HG02571 (cell line): ENCODE results near the gene KIF5A.

Experiments used
- ATAC-seq: cut with Tn5 transposase; IDR thresholded peaks from one replicate; pipeline ENCODE4 v1.9.1; 2021; ENCODE audit warnings: mild to moderate bottlenecking, moderate library complexity; ENCODE audit not compliant: unreplicated experiment

KIF5A gene

DNA sequence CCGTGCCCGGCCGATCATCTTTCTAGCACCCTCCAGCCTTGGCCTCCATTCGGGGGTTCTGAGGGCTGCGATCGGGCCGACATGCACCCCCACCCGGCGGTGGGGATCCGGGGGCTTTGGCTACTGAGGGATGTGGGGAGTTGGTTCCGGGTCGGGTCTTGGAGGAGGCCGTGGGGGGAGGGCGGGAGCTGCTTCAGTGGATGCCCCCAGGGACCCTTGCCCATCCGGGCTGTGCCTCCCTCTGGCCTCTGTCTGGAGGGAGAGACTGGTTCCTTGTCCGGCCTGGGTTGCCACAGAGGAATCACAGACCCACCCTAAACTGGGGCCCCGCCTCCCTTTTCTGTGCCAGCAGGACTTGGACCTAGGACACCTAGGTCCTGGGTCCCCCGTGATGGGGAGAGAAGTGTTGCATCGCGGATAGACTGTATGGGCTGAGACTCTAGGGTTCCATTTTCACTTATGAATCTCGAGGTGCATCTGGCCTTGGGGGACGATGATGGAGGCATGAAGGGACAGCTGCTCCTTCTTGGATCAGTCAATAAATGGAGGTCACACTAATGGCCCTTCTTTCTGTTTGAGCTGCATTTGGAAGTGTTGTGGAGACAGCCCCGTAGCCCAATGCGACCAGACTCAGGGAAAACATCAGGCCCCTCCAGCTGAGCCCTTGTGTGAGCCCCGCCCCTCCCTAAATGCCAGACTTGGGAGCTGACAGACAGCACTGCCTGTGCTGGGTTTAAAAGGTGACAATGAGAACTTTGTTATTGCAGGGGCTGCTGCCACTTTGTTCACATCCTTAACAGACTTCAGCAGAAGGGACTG is 55.4 kb downstream of the KIF5A start:
- ATAC-seq = no peak

DNA sequence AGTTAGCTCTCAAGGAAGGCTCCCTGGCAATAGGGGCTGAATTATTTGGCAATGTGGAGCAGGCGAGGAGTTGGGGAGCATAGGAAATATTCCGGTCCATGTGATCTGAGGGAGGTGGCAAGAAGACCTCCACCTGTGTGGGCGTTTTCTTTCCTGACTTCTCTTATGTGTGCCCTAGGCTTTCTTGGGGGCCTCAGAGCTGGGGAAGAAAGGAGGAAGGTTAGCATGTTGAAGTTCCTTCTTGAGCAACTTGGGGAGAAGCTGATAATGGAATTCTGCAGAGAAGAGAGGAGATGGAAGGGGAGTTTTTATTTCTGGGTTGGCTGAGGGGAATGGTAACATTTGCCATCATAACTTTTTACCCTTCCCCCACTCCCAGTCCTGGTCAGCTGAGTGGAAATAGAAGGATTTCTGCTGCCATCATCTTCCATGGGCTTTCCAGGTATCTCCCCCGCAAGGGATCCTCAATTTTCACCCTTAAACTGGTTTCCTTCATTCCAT is 56.0 kb downstream of the KIF5A start:
- ATAC-seq = no peak

DNA sequence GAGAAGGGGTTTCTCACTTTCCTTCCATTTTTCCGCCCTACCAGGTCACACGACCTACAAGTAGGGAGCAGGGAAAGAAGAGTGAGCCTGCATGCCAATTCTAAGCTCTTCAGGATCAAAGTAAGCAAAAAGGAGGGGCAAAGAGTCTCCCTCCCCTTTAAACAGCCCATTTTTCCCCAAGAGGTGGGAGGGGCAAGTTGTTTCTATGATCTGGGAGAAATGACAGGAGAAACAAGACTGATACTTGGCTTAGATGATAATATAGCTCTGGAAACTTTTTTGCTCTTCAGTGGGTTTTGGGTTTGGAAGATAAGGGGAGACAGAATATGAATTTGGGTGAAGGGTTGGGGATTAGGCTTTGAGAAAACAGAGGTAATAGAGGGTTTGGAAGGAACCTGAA is 56.6 kb downstream of the KIF5A start:
- no peak for ATAC-seq

DNA sequence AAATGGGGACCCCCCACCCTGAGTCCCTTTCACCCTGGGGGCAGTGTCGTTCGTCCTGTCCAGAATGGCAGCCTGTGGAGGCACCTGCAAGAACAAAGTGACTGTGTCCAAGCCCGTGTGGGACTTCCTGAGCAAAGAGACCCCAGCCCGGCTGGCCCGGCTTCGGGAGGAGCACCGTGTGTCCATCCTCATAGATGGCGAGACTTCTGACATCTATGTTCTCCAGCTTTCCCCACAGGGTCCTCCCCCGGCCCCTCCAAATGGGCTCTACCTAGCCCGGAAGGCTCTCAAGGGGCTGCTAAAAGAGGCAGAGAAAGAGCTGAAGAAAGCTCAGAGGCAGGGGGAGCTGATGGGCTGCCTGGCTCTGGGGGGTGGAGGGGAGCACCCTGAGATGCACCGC is 57.0 kb downstream of the KIF5A start:
- no peak for ATAC-seq

DNA sequence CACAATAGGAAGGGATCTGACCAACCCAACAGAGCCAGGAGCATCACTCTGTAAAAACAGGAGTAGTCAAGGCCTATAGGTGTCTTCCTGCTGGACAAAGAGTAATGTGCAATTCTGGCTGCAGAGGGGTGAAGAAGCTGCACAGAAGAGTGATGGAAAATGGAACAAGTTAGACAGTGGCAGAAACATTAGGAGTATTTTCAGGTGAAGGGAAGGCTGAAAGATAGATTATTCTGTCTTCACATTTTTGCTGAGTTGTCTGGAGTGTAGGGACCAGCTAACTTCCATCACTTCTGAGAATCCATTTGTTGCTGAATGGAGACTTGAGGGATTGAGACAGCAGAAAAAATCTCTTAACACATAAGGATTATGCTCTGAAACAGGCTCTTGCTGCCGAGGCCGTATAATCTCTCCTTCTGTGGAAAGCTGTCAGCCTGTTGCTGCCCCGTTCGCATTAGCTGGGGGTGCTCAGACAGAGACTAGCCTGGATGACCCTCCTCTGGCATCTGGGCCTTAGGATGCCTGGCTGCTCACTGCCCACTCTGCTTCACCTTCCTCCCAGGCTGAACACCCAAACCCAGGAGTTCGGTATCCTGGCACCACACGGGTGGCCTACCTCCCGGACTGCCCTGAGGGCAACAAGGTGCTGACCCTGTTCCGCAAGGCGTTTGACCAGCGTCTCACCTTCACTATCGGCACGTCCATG is 58.3 kb downstream of the KIF5A start:
- no peak for ATAC-seq

DNA sequence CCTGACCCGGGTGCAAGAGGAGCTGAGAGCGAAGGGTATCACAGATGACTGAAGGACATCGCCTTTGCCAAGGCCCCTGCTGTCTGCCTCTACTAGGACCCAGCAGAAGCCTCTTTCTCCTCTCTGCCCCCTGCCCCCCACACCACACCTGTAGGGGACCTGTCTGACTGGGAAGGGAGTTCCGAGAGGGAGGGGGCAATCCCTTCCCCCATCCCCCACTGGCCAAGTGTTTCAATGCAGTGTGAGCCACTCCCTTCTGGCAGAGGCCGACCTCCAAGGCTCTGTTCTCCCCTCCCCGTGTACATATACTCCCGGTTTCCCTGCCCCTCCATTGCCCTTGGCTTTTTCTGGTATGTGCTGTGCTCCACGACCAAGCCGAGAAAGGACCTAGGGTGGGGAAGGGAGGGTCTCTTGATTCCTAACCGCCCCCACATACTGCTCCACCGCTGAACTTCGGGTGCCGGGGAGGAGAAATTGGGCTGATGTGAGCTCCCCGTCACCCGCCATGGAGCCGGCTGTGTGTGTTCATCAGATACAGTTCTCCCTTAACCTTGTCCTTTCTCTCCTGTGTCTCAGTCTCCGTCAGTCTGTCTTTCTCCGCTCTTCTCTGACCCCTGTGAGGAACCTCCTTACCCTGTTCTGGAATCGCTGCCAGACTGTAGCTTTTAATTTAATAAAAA is 59.4 kb downstream of the KIF5A start:
- ATAC-seq = no peak

DNA sequence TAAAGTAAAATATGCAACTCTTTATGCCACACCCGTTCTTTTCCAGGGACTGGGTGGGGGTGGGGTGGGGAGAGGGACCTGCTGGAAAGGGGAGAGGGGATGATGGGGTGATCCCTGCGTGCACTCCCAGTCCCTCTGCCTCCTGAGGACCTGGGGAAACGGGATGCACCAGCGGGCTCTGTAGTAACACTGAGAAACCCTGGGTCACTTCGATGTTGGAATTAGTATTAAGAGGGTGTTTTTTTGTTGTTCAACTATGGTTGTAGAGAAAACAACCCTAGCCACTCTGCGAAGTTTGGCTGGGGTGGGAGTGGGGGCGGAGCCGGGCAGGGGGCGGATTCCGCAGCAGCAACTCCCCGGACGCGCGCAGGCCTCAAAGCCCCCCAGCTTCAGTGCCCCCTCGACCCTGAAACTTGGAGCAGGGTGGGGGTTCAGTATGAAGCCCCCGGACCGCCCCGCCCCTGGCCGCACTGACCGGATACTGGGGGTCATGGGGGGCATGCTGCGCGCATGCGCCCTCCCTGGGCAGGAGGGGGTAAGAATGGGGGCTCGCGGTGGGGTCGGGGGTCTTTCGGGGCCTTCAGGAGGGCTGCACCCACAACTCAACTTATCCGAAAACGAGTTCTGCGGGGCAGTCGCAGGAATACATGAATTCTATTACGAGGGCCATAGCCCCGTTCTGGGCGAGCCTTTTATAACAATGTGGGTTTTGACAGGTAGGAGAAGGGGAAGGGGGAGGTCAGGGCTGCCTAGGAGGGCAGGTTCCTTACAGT is 60.1 kb downstream of the KIF5A start:
- no peak for ATAC-seq

DNA sequence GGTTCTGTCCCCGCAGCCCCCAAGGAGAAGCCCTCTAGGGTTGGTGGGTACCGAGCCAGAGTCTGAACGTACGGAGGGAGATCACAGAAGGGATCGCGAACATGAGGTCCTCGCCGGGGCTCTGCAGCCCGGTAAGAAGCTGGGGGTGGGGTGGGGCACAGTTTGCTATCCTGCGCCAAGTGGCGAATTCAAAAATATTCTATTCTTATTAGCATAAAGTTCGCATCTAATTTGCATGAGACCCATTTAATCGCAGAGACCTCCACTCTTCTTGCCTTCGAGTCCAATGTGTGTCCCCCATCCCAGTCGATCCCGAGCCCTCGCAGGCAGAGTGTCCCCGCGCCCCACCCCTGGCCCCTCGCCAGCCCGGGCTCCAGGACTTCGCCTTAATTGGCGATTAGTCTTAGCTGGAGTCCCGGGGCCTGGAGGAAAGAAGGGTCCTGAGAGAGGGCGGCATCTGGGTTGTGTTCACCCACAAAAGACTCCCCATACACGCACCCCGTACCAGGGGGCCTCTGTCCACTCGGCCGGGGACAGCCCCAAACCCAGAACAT is 60.8 kb downstream of the KIF5A start:
- no peak for ATAC-seq

DNA sequence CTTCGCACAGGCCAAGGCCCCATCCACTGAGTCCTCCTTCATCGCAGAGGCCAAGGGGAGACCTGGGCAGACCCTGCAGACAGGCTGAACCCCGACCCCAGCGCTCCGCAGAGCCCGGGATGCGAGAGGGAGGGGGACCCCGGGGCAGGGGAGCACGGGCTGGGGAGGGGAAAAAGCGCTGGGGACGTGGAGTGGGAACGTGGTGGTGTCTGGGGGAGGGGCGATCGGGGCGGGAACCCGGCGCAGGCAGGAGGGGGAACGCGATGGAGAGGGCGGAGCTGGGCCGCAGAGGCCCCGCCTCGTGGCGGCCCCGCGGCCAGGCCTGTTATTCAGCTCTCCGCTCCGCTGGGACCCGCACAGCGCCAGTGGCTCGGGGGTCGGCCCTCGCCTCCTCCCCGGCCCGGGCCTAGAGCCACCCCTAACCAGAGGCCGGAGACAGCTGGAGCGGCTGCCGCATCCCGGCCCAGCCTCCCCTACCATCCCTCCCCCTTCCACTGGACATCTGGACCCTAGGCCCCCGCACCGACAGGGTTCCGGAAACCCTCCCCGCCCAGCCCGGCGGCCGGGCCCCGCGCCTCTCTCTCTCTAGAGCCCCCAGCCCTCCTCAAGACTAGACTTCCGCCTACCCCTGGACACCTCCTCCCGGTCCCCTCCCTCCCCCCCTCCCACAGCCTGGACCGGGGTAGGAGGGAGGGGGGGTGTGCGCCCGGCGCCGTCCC is 61.4 kb downstream of the KIF5A start, which contains the start of gene ARHGEF25:
ARHGEF25 (plus strand) TSS at position 328 of the 719 bp plus-strand sequence. CDS start 460 bp downstream, outside the sequence.
- ATAC-seq = peak; percentile 44

DNA sequence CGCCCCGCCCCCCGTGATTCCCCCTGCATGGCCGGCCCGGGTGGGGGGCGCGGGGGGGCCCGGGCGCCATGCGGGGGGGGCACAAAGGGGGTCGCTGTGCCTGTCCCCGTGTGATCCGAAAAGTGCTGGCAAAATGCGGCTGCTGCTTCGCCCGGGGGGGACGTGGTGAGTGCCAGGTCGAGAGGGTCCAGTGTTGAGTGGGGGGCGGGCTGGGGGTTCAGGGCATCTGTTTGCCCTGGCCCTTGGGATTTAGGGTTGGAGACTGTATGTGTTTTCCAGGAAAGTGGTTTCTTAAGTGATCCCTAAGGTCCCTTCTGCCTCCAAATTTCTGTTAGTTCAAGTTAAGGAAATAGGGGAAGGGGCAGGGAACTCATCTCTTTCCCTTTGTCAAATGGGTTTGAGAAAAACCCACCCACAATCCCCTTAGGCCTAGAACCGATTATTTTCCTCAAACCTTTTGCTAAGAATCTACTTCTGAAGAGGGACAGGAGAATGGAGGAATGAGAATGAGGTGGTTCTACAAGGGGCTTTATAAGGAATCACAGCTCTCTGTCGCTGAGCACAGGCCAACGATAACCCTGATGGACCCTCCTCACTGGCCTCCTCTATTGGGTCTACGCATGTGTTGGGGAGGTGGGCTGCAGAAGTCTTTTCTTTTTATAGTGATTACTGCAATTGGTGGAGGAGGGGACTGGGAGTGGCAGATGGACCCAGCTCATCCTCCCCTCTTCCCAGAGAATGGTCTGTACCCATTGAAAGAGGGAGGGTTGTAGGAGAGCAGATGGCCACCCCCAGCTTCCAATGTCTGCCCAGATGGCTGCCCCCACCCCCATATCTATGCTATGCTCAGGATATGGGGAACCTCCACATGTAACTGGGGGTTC is 62.2 kb downstream of the KIF5A start:
- ATAC-seq = no peak

DNA sequence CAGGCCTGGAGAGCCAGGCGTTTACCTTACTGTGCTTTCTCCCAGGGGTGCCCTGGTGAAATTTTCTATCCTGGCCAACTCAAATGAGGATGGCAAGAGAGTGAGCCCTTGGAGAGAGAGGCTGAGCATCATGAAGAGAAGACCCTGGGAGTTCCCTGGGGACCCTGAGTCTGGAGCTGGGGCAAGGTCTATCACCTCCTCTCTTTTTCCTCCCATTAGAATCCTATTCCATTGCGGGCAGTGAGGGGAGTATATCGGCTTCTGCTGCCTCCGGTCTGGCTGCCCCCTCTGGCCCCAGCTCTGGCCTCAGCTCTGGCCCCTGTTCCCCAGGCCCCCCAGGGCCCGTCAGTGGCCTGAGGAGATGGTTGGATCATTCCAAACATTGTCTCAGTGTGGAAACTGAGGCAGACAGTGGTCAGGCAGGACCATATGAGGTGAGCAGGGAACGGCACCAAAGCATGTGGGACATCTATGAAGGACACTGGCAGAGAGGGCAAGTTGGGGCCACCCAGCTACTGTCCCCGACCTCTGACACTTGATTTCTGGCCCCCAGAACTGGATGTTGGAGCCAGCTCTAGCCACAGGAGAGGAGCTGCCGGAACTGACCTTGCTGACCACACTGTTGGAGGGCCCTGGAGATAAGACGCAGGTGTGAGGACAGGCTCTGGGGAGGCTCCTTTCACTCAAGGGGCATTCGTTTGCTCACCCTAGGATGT is 63.0 kb downstream of the KIF5A start:
- no peak for ATAC-seq

DNA sequence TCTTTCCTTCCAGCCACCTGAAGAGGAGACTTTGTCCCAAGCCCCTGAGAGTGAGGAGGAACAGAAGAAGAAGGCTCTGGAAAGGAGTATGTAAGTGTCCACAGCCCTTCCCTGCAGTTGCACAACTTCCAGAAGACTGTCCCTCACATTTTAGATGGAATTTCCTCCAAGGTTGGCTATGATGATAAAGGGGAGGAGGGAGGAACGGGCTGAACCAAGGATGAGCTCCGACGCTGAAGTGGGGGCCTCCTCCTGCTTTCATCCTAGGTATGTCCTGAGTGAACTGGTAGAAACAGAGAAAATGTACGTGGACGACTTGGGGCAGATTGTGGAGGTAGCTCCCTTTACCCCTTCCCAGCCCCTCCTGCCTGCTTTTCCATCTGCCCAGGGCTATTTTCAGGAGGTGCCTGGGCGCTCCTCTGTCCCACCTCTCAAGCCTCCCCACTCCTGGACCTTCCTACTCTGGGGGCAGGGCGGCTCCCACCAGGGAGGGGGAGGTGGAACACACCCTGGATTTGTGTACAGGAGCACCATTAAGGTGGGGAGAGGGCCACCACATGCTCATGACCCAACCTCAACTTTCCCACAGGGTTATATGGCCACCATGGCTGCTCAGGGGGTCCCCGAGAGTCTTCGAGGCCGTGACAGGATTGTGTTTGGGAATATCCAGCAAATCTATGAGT is 63.7 kb downstream of the KIF5A start:
- ATAC-seq = no peak

DNA sequence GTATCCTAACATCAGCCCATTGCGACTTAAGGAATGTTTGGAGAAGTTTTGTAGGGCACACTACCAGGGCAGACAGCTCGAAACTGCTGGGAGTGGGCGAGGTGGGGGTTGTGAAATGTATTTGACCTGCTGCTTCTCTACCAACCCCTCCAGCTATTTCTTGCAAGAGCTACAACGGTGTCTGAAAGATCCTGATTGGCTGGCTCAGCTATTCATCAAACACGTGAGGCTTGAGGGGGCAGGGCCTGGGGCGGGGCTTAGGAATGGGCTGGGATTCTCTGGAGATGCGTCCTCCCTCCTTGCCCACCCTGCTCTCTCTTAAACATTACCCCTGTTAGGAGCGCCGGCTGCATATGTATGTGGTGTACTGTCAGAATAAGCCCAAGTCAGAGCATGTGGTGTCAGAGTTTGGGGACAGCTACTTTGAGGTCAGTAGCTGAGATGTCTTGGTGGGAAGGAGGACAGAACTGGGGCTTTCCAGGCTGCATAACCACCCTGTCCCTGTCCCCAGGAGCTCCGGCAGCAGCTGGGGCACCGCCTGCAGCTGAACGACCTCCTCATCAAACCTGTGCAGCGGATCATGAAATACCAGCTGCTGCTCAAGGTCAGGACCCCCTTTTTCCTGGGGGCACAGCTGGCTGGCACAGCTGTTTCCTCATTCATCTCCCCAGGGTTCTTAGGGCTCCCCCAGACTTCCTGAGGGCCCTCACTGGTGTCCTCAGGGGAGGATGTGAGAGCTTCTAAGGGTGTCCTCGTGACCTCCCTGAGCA is 64.5 kb downstream of the KIF5A start:
- ATAC-seq = peak; percentile 44

DNA sequence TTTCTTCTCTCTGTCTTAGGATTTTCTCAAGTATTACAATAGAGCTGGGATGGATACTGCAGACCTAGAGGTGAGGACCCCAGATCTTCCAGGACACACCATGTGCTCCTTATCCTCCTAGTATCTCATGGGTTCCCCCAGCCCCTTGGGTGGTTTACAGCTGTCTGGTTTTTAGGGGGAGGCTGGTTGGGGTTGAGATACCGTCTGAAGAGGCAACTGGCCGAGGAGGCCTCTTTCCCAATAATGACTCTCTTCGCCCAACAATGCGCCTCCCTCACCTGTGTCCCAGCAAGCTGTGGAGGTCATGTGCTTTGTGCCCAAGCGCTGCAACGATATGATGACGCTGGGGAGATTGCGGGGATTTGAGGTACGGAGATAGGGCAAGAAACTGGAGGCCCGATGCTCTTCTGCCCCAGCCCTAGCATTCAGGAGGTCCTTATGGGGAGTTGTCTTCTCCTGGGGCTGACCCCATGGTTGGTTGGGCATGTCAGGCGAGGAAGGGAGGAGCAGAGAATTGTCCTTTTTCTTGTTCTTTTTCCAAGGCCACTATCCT is 65.2 kb downstream of the KIF5A start:
- ATAC-seq = no peak

DNA sequence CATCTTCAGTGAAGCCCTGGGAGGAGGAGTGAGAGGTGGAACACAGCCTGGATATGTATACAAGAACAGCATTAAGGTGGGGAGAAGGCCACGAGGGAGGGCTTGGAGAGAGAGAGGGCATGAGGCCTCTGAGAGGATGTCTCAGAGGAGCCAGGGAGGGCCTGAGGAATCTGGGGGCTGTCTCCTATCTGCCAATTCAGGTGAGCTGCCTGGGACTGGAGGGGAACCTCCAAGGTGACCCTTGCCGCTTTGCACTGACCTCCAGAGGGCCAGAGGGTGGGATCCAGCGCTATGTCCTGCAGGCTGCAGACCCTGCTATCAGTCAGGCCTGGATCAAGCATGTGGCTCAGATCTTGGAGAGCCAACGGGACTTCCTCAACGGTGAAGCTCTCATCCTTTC is 65.8 kb downstream of the KIF5A start:
- no peak for ATAC-seq

DNA sequence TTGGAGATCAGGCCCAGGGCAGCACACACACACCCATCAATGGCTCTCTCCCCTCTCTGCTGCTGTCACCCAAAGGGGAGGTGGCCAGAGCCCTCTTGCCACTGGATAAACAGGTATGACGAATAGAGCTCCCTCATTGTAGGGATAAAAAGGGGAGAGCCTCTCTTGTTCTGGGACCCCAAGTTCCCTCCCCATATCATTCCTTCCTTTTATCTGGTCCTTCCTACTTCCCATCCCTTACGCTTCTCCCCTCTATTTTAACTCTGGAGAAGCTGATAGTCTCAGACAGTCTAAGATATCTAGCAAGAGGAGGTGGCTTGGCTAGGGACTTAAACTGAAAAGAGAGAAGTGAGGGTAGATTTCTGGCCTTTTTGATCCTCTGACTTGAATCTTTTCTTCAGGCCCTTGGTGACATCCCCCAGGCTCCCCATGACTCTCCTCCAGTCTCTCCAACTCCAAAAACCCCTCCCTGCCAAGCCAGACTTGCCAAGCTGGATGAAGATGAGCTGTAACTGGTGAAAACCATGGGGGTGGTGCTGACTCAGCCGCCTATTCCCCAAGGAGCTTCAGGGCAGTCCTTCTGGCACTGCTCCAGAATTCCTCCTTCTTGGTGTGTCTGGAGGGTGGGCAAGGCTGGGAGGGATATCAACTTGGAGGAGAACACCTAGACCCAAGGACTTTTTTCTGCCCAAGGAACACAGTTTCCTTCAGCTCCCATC is 66.7 kb downstream of the KIF5A start:
- no peak for ATAC-seq
